Activated CD8-positive, alpha-beta memory T cell treated with anti-CD3 and anti-CD28 coated beads, Interleukin-2, amount 50 U/mL, for 24 hours (primary cell): ENCODE results near the gene TRIM73.
"Not testable (repeated sequence)": the region's sequence is repeated elsewhere in the genome, so short reads cannot be mapped to it uniquely, and the experiment has no call there.

Experiments
- DNase-seq: peaks from one replicate; pipeline ENCODE4 v3.0.0-alpha.2; 2020; ENCODE audit errors: extremely low read depth

TRIM73 gene

GRCh38 chr7:75395329-75395728 is at the start of gene TRIM73:
TRIM73 (plus strand) TSS chr7:75395629; CDS start chr7:75398934, 3,305 bp downstream.
- not testable (repeated sequence) for DNase-seq

- DNase-seq, result not testable (repeated sequence)
Observed at GRCh38 chr7:75358671-75359541, 36.5 kb upstream of the TRIM73 start.

- DNase-seq, result not testable (repeated sequence)
Observed at GRCh38 chr7:75359542-75359848, 35.9 kb upstream of the TRIM73 start.

GRCh38 chr7:75364079-75364478 is 31.4 kb upstream of the TRIM73 start:
- DNase-seq, result not testable (repeated sequence)

- not testable (repeated sequence) for DNase-seq
Observed at GRCh38 chr7:75366643-75367042, 28.8 kb upstream of the TRIM73 start.

DNA sequence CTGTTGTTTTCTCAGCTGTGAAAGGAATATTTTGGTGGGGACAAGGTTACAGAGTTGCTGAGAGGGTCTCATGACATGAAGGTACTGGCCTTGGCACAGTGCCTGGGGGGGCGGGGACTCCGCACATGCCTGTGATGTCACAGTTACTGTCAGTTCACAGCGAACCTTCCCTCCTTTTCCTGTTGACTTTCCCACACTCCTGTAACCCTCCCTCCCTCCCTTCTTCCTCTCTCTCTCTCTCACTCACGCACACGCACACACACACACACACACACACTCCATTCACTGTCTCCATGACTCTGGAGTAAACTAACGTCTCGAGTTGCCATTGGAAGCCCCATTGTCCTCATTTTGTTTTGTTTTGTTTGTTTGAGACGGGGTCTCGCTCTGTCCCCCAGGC is 28.1 kb upstream of the TRIM73 start:
- not testable (repeated sequence) for DNase-seq

- DNase-seq, result not testable (repeated sequence)
Observed at GRCh38 chr7:75374144-75374518, 21.3 kb upstream of the TRIM73 start.

DNA sequence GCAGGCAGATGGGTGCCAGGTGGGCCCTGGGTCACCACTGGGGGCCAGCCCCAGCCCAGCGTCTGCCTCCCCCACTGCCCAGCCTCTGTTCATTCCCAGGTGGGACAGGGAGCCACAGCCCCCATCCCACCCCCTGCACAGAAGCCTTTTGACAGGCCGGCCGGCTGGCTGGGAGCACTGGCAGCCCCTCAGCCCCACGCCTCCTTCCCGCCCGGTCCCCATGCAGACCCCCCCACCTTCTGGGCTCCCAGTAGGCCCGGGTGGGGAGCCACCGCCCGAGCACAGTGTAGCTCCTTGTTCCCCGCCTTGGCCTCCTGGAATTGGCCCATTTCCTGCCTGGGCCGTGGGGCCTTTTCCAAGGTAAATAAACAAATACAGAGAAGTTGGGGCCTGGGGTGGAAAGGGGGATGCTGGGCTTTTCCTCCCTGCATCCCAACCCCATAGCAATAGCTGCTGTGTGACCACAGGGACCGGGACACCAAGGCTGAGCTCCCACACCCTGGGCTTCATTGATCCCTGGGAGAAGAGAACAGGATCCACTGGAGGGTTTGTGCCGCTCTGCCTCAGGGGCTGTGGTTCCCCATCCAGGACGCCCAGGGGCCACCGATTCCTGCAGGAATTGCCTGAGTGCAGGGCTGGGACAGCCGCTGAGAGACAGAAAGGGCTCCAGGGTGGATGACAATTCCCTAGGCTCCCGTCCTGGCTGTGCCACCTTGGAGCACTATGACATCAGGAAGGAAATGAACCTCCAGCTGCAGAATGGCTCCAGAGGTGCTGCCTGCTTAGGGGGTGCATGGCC is 20.7 kb upstream of the TRIM73 start:
- DNase-seq, result not testable (repeated sequence)

GRCh38 chr7:75393194-75393593 is 2.2 kb upstream of the TRIM73 start:
- not testable (repeated sequence) for DNase-seq

DNA sequence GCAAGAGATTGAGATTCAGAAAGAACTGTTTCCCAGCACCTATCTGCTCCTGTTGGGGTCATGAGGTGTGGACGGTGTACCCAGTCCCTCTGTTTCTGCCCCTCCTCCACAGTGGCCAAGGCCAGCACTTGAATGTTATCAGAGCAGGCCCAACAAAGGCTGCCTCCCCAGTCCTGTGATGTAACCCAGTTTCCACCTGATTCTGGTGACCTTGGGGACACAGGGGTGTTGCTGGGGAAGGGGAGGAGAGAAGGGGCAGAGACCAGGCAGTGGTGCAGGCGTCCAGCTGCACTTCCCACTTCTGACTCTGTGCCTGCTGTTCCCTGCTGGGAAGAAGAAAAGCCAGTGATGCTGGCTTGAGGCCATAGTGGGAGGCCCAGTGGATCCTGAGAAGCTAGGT is 2.4 kb downstream of the TRIM73 start:
- DNase-seq, result not testable (repeated sequence)

- not testable (repeated sequence) for DNase-seq
Observed at GRCh38 chr7:75398771-75399700, 3.6 kb downstream of the TRIM73 start.

GRCh38 chr7:75400575-75400974 is 5.1 kb downstream of the TRIM73 start:
- not testable (repeated sequence) for DNase-seq

DNA sequence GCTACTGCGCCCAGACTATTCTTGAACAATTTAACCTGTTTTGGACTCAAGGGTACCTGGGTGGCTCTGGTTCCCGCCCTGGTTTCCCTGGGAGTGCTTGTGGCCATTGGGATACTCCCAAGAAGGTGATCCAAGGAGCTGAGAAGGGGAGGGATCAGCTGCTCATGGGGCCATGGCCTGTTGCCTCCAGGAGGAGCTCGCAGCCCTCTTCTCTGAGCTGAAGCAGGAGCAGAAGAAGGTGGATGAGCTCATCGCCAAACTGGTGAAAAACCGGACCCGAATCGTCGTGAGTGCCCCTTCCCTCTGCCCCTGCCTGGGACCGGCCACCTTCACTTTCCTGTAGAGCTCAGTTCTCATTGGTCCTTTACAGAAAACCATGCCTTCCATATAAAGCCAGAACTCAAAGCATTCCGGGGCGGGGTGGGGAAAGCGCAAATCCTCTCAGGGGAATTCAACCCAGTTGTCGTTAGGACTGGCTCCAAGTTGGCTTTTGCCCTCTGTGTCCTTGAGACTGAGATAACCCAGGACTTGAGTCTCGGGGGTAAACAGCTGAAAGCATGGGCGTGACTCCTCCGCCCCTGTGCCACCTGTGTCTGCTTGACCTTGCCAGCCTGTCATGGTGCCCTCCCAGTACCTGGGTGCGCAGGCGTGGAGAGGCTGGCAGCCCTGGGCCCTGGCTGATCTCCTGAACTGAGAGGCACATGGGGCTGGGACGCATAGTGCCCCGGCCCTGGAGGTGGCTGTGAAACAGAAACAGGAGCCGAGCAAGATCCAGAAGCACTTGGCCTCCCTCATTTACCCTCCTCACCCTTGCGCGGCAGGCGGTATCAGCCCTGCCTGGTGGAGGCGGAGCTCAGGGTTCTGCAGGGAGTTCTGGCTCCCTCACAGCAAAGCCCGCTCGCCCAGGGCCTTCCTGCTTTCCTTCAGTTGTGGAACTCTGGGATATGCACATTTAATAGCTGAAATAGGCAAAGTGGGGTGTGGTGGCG is 8.3 kb downstream of the TRIM73 start:
- not testable (repeated sequence) for DNase-seq

GRCh38 chr7:75404663-75405062 is 9.2 kb downstream of the TRIM73 start:
- not testable (repeated sequence) for DNase-seq

DNA sequence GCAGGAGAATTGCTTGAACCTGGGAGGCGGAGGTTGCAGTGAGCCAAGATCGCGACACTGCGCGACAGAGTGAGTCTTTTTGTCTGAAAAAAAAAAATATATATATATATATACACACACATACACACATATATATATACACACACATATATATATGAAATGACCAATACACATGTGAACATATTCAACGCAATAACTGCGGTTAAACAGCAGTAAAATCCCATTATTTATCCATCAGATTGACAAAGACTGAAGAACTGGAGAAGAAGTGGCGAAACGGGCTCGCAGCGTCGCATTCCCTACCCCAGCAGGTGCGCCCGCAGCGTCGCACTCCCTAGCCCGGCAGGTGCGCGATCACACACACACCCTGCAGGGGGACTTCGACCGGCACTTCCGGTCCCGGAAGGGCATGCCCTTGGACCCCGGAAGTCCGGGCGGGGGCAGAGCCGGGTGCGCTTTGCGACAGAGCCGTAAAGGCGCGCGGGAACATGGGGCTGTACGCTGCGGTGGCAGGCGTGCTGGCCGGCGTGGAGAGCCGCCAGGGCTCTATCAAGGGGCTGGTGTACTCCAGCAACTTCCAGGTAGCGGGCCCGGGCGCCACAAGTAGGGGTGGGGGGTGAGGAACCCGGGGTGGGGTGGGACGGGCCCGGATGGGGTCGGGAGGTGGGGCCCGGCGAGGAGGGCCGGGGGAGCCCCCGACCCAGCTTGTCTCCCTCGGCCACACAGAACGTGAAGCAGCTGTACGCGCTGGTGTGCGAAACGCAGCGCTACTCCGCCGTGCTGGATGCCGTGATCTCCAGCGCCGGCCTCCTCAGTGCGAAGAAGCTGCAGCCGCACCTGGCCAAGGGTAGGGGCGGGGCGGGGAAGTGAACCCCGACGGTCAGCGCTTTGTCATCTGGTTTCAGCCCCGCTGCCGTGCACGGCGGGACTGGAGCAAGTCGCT is 14.7 kb downstream of the TRIM73 start:
- DNase-seq, result not testable (repeated sequence)

DNA sequence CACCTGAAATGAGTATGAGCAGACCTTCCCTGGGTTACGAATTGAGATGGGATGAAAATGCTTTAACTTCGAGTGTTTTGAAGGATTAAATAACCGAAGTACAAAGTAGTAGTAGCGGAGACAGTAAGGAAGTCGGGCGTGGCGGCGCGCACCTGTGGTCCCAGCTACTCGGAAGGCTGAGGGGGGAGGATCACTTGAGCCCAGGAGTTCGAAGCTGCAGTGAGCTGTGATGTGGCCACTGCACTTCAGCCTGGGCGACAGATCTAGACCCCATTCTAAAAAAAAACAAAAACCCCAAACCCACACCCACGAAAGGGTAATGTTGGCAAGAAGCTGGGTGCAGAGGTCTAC is 15.4 kb downstream of the TRIM73 start:
- DNase-seq, result not testable (repeated sequence)

GRCh38 chr7:75414204-75414603 is 18.8 kb downstream of the TRIM73 start:
- not testable (repeated sequence) for DNase-seq

DNA sequence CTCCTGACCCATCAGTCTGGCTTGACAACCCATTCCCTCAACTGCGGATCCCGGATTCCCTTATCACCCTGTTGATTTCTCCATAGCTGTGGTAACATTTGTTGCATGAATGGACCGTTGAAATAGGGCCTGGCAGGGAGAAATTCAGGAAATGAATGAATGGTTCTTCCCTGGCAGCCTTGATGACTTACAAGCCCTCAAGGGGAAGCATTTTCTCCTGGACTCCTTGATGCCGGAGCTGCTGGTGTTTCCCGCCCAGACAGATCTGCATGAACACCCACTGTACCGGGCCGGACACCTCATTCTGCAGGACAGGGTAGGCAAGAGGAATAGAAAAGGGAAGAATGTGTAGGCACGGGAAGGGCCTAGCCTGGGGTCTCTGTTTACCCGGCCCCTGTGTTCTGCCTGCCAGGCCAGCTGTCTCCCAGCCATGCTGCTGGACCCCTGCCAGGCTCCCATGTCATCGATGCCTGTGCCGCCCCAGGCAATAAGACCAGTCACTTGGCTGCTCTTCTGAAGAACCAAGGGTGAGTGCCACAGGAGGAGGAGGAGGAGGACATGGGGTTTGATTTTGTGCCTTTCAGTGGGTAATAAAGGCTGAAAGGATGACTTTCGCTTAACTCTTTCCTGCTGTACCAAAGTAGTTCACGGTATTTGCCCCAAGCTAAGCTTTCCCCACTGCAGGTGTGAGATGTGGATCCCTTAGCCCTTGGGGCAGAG is 19.4 kb downstream of the TRIM73 start:
- not testable (repeated sequence) for DNase-seq

DNA sequence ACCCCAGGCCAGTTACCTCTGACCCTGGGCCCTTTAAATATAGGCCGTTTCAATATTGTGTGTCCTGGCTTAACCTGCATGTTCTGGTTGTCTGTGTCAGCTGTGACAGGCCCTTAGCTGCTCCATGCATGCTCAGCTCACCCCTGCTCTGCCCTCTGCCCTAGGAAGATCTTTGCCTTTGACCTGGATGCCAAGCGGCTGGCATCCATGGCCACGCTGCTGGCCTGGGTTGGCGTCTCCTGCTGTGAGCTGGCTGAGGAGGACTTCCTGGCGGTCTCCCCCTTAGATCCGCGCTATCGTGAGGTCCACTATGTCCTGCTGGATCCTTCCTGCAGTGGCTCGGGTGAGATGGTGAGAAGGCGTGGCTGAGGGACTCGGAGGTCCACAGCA is 20.0 kb downstream of the TRIM73 start:
- not testable (repeated sequence) for DNase-seq
